BE2C (cell line): ENCODE measurements around the gene TCIRG1.

Source experiments
- DNase-seq: peaks from one replicate; pipeline ENCODE4 v3.0.0-alpha.2; 2020
- H3K27me3 ChIP-seq: fragments of 250-450 bp; sonication (Bioruptor Pico); 2 replicates; pipeline ENCODE4 v1.5.1; 2020; ENCODE audit warnings: mild to moderate bottlenecking
- H3K36me3 ChIP-seq: fragments of 250-450 bp; sonication (Bioruptor Pico); 2 replicates; pipeline ENCODE4 v1.5.1; 2020; ENCODE audit warnings: mild to moderate bottlenecking
- H3K4me1 ChIP-seq: fragments of 250-450 bp; sonication (Bioruptor Pico); 2 replicates; pipeline ENCODE4 v1.5.1; 2020
- H3K4me3 ChIP-seq: 2 replicates; pipeline ENCODE4 v1.5.1; 2011; ENCODE audit warnings: low read depth, low read length
- H3K9me3 ChIP-seq: fragments of 250-450 bp; sonication (Bioruptor Pico); 2 replicates; pipeline ENCODE4 v1.5.1; 2020
- TF ChIP-seq, protein P1 (sequence below): IDR thresholded peaks from 2 replicates; pipeline ENCODE4 v1.5.1; 2012; ENCODE audit warnings: mild to moderate bottlenecking, low read depth, low read length

The TCIRG1 gene

GRCh38 chr11:67999704-68000103, 39.1 kb upstream of the TCIRG1 start:
- no peak for DNase-seq
- Histone ChIP-seq H3K36me3 (no peaks in the 10 kb centered on the region), H3K4me1 (no peaks in the 10 kb centered on the region; the same call in none of the 2 replicates), H3K9me3 (no peaks in the 10 kb centered on the region), H3K27me3 (no peaks in the 10 kb centered on the region), H3K4me3 (no peak overlapping the region)
- TF ChIP-seq, protein P1, sequence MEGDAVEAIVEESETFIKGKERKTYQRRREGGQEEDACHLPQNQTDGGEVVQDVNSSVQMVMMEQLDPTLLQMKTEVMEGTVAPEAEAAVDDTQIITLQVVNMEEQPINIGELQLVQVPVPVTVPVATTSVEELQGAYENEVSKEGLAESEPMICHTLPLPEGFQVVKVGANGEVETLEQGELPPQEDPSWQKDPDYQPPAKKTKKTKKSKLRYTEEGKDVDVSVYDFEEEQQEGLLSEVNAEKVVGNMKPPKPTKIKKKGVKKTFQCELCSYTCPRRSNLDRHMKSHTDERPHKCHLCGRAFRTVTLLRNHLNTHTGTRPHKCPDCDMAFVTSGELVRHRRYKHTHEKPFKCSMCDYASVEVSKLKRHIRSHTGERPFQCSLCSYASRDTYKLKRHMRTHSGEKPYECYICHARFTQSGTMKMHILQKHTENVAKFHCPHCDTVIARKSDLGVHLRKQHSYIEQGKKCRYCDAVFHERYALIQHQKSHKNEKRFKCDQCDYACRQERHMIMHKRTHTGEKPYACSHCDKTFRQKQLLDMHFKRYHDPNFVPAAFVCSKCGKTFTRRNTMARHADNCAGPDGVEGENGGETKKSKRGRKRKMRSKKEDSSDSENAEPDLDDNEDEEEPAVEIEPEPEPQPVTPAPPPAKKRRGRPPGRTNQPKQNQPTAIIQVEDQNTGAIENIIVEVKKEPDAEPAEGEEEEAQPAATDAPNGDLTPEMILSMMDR, result no peak

DNA sequence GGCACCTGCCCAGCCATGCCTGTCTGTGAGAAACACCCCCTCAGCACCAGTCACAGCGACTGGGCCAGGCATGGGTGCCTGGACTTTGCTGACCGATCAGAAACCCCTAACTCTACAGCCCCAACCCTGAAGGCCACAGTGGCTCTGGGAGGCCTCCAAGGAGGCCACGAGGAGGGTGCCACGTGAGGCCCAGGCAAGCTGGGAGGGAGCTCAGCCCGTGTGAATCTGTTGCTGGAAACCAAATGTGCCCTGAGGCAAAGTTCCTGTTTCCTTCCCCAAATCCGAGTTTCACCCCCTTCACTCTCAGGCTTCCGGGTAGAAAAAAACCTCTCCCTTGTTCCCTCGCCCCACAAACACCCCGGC, 36.3 kb upstream of the TCIRG1 start:
- TF ChIP-seq, protein P1, result no peak
- H3K4me1 ChIP-seq, result no peaks in the 10 kb centered on the region; the same call in 1 of the 2 replicates

DNA sequence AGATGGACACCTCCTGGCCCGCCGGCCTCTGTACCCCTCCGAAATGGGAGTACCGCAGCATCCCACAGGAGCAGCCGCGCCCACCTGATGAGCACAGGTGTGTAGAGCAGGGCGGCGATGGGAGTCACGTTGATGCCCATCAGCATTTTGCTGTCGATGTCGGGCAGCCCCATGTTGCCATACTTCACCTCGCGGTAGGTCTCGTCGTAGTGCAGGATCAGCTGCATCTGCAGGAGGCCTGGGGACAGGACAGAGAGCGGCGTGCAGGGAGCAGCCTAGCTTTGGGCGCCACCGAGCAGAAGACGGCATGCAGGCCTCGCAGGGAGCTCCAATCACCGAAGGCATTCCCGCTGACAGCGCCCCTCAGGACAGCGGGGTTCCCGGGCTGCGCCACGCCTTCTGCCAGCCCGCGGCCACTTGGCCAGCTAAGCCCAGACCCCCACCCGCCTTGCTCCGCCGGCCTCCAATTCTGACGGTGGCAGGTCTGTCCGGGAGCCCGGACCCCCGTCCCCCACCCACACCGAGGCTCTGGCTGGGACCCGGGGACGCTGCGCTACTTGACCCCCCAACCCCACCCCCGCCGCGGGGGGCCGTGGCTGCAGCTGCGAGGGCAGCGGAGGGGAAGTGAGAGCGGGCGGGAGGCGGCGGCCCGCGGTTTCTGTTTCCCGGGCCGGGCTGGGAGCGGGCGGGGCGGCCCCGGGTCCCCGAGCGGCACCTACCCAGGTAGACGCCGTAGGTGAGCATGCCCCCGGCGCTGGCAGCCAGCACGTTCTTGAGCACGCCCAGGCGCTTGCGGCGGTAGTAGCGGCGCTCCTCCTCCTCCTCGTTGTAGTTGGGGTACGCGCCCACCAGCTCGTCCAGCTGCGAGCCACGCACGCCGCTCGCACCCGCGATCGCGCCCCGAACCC, 35.6 kb upstream of the TCIRG1 start:
- H3K27me3 ChIP-seq, result no peaks in the 10 kb centered on the region
- H3K4me1 ChIP-seq, result no peaks in the 10 kb centered on the region; the same call in 1 of the 2 replicates
- H3K4me3 ChIP-seq, result peak overlapping the region; percentile 59; the same call in 1 of the 2 replicates
- TF ChIP-seq, protein P1, result no peak
- H3K9me3 ChIP-seq, result no peaks in the 10 kb centered on the region
- no peak for DNase-seq
- H3K36me3 ChIP-seq, result no peaks in the 10 kb centered on the region

More for the DNA sequence above, 36.3 kb upstream of the TCIRG1 start:
- DNase-seq, result no peak
- Histone ChIP-seq H3K9me3 (no peaks in the 10 kb centered on the region), H3K4me3 (no peak overlapping the region), H3K27me3 (no peaks in the 10 kb centered on the region), H3K36me3 (no peaks in the 10 kb centered on the region)

- peak within 1 kb of the TSS; percentile 59 for H3K4me3 ChIP-seq
- no peaks in the 10 kb centered on the region for H3K9me3 ChIP-seq
Measured at GRCh38 chr11:68003846-68004550, 34.8 kb upstream of the TCIRG1 start, which contains the start of gene UNC93B1. Gene UNC93B1 (minus strand): TSS chr11:68004097. CDS start chr11:68004043, 54 bp downstream.

DNA sequence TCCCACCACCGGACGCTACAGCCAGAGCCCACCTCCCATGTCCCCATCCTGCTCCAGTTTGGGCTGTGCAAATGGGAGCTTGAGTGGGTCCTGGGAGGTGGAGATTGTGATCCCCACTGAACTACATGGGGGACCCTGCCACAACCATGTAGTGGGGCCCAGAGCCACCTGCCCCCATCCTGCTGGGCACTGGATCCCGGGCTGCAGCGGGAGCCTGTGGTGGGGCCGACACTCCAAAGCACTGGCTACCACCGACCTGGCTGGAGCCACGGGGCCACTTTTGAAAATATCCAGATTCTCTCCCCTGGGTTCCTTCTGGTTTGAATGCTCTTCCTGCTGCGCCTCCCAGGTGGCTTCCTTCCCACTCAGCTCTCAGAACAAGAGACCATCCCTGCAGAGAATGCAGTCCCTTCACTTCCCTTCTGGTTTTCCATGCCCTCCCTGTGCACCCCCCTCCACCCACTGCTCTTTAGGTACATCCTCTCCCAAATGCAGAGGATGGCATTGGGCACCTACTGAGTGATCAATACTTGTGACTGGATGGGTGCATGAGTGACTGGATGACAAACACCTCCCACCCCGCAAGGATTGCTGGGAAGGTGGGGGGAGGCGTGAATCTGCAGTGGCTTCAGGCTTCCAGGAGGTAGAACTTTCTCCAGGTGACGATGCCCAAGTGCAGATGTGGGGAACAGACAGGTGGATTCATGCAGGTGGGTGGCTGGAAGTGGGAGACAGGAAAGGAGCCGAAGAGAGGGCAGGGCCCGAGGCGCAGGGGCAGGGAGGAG, 34.1 kb upstream of the TCIRG1 start:
- peaks cover 13% of the 10 kb centered on the region for H3K4me1 ChIP-seq
- TF ChIP-seq, protein P1, result no peak
- H3K36me3 ChIP-seq, result no peaks in the 10 kb centered on the region
- peak overlapping the region; percentile 59 for H3K4me3 ChIP-seq
- no peak for DNase-seq
- H3K9me3 ChIP-seq, result no peaks in the 10 kb centered on the region
- H3K27me3 ChIP-seq, result no peaks in the 10 kb centered on the region

More at GRCh38 chr11:68003846-68004550, 34.8 kb upstream of the TCIRG1 start, which contains the start of gene UNC93B1:
- peaks cover 6% of the 10 kb centered on the region for H3K4me1 ChIP-seq
- DNase-seq, result peak; percentile 91
- no peaks in the 10 kb centered on the region for H3K27me3 ChIP-seq
- no peaks in the 10 kb centered on the region for H3K36me3 ChIP-seq
- TF ChIP-seq, protein P1, result no peak
